WTC11 (cell line): ENCODE measurements around the gene FBN2. TPM values are rescaled to one million over a fixed set of nuclear protein-coding genes. Genes with fewer than 3 reads are reported as not detected.
A peak's percentile ranks its signal among the peaks of the same experiment; 100 is the strongest.

Experiments used
- ATAC-seq: fragments of 200-7000 bp; cut with Tn5 transposase; 2 replicates; pipeline ENCODE4 v1.10.0; 2021; ENCODE audit warnings: mild to moderate bottlenecking, moderate library complexity
- CTCF ChIA-PET: fragments of 300-600 bp; sonication (Branson Sonifier 250); formaldehyde crosslinking; loops from one replicate; lab custom pipeline; 2021; ENCODE audit warnings: antibody characterized with exemption; lab: Charles Lee
- POLR2A ChIA-PET: fragments of 350-600 bp; sonication (Branson Sonifier 250); formaldehyde crosslinking; loops from one replicate; lab custom pipeline; 2021; ENCODE audit warnings: antibody characterized with exemption; lab: Charles Lee
- DNase-seq: peaks from one replicate; pipeline ENCODE4 v3.0.0; 2021; ENCODE audit warnings: low spot score
- H3K27ac Mint-ChIP-seq: 2 replicates; pipeline ENCODE4 v1.8.0; 2021; ENCODE audit warnings: mixed read lengths
- H3K27me3 Mint-ChIP-seq: 2 replicates; pipeline ENCODE4 v1.8.0; 2021; ENCODE audit warnings: low read depth, mild to moderate bottlenecking, moderate library complexity, mixed read lengths
- H3K36me3 Mint-ChIP-seq: 2 replicates; pipeline ENCODE4 v1.8.0; 2021; ENCODE audit warnings: mixed read lengths
- H3K4me1 Mint-ChIP-seq: 2 replicates; pipeline ENCODE4 v1.8.0; 2022; ENCODE audit warnings: mixed read lengths
- H3K4me3 Mint-ChIP-seq: 2 replicates; pipeline ENCODE4 v1.8.0; 2021; ENCODE audit warnings: mild to moderate bottlenecking, moderate library complexity, mixed read lengths
- H3K9me3 Mint-ChIP-seq: 2 replicates; pipeline ENCODE4 v1.8.0; 2021; ENCODE audit warnings: mixed read lengths
- ATF1 ChIP-seq: sonication (generic); formaldehyde crosslinking; IDR thresholded peaks from 2 replicates; pipeline ENCODE4 v1.8.1; 2023; ENCODE audit warnings: mild to moderate bottlenecking, moderate library complexity, missing genetic modification reagents
- CBFB ChIP-seq: sonication (generic); formaldehyde crosslinking; IDR thresholded peaks from 2 replicates; pipeline ENCODE4 v1.8.1; 2022; ENCODE audit warnings: mild to moderate bottlenecking, low read depth, missing genetic modification reagents
- ESRRA ChIP-seq: sonication (generic); formaldehyde crosslinking; IDR thresholded peaks from 2 replicates; pipeline ENCODE4 v1.8.1; 2022; ENCODE audit warnings: mild to moderate bottlenecking, missing genetic modification reagents, borderline replicate concordance
- FOXK1 ChIP-seq: sonication (generic); formaldehyde crosslinking; IDR thresholded peaks from 2 replicates; pipeline ENCODE4 v1.8.0; 2022; ENCODE audit warnings: mild to moderate bottlenecking, moderate library complexity, missing genetic modification reagents
- HMGA2 ChIP-seq: fragments of 250-450 bp; sonication (Bioruptor Pico); IDR thresholded peaks from 2 replicates; pipeline ENCODE4 v1.4.0; 2021; ENCODE audit warnings: mild to moderate bottlenecking, moderate library complexity
- JUN ChIP-seq: sonication (generic); formaldehyde crosslinking; IDR thresholded peaks from 2 replicates; pipeline ENCODE4 v1.8.0; 2023; ENCODE audit warnings: mild to moderate bottlenecking, missing genetic modification reagents
- NFE2L1 ChIP-seq: sonication (generic); formaldehyde crosslinking; IDR thresholded peaks from 2 replicates; pipeline ENCODE4 v1.8.1; 2023; ENCODE audit warnings: missing genetic modification reagents
- NR2C2 ChIP-seq: sonication (generic); formaldehyde crosslinking; IDR thresholded peaks from 2 replicates; pipeline ENCODE4 v1.8.0; 2022; ENCODE audit warnings: mild to moderate bottlenecking, missing genetic modification reagents
- SOX15 ChIP-seq: fragments of 250-450 bp; sonication (Bioruptor Pico); IDR thresholded peaks from 2 replicates; pipeline ENCODE4 v1.9.0; 2021; ENCODE audit warnings: mild to moderate bottlenecking
- SP1 ChIP-seq: sonication (generic); formaldehyde crosslinking; conservative IDR thresholded peaks from 2 replicates; pipeline ENCODE4 v1.8.1; 2022; ENCODE audit warnings: missing genetic modification reagents
- TEAD1 ChIP-seq: sonication (generic); formaldehyde crosslinking; IDR thresholded peaks from 2 replicates; pipeline ENCODE4 v1.8.0; 2022; ENCODE audit warnings: mild to moderate bottlenecking, missing genetic modification reagents
- ZBTB21 ChIP-seq: sonication (generic); formaldehyde crosslinking; IDR thresholded peaks from 2 replicates; pipeline ENCODE4 v1.8.1; 2023; ENCODE audit warnings: mild to moderate bottlenecking, missing genetic modification reagents, borderline replicate concordance
- ZNF219 ChIP-seq: sonication (generic); formaldehyde crosslinking; IDR thresholded peaks from 2 replicates; pipeline ENCODE4 v1.8.0; 2023; ENCODE audit warnings: missing genetic modification reagents, mild to moderate bottlenecking, borderline replicate concordance
- ZNF232 ChIP-seq: sonication (generic); formaldehyde crosslinking; IDR thresholded peaks from 2 replicates; pipeline ENCODE4 v1.8.0; 2022; ENCODE audit warnings: mild to moderate bottlenecking, missing genetic modification reagents
- total RNA-seq: library from RNA; stranded (reverse); gene quantifications from 3 replicates; pipeline ENCODE4 v1.2.3, GENCODE V29; 2021
- TF ChIP-seq, protein P1 (sequence below): fragments of 250-450 bp; sonication (Bioruptor Pico); IDR thresholded peaks from 2 replicates; pipeline ENCODE4 v1.9.0; 2021; ENCODE audit warnings: mild to moderate bottlenecking, borderline replicate concordance
- TF ChIP-seq, protein P2 (sequence below): sonication (generic); formaldehyde crosslinking; conservative IDR thresholded peaks from 2 replicates; pipeline ENCODE4 v1.8.1; 2022; ENCODE audit warnings: mild to moderate bottlenecking, missing genetic modification reagents
- TF ChIP-seq, protein P3 (sequence below): fragments of 250-450 bp; sonication (Bioruptor Pico); IDR thresholded peaks from 2 replicates; pipeline ENCODE4 v1.9.0; 2021; ENCODE audit warnings: mild to moderate bottlenecking
- TF ChIP-seq, protein P4 (sequence below): sonication (generic); formaldehyde crosslinking; IDR thresholded peaks from 2 replicates; pipeline ENCODE4 v1.8.1; 2022; ENCODE audit warnings: mild to moderate bottlenecking, moderate library complexity, missing genetic modification reagents
- TF ChIP-seq, protein P5 (sequence below): sonication (generic); formaldehyde crosslinking; IDR thresholded peaks from 2 replicates; pipeline ENCODE4 v1.8.0; 2023; ENCODE audit warnings: mild to moderate bottlenecking, missing genetic modification reagents

FBN2 gene
- total RNA-seq, 1 experiment from 2014 or later: 56.7 TPM

DNA sequence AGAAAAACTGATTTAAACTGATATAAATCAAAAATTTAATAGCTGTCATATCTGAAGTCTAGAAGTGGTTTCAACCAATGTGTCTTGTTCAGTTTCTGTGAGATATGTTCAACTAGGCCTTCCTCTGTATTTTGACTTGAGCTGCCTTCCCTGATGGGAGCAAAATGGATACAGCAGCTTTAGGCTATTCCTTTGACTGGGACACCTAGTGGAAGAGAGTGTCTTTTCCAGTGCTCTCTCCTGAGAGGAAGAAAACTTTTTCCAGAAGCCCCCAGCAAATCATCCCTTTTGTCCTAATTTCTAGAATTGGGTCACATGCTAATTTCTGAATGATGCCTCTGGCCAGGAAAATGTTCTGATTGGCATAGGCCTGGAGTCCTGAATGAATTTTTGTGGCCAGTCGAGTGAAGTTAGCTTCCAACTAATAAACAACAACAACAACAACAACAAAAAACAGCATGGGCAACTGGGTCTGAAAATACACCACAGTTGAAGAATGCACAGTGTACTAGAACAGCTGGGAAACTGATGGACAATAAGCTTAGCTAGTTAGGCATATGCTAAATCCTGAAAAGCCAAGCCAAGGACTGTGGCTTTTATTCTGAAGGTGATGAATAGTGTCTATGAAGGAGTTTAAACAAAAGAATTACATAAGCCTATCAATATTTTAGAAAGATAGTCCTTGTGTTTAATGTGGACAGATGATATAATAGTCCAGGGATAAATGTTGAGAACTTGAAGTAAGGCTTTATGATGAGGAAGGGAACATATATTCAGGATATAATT, 125.7 kb downstream of the FBN2 start:
- peaks cover 34% of the 10 kb centered on the region for H3K4me1 Mint-ChIP-seq
- no peaks in the 10 kb centered on the region for H3K27me3 Mint-ChIP-seq
- no peak overlapping the region for H3K4me3 Mint-ChIP-seq
- DNase-seq (no peak), ATAC-seq (peak; percentile 75)
- TF ChIP-seq, protein P1, sequence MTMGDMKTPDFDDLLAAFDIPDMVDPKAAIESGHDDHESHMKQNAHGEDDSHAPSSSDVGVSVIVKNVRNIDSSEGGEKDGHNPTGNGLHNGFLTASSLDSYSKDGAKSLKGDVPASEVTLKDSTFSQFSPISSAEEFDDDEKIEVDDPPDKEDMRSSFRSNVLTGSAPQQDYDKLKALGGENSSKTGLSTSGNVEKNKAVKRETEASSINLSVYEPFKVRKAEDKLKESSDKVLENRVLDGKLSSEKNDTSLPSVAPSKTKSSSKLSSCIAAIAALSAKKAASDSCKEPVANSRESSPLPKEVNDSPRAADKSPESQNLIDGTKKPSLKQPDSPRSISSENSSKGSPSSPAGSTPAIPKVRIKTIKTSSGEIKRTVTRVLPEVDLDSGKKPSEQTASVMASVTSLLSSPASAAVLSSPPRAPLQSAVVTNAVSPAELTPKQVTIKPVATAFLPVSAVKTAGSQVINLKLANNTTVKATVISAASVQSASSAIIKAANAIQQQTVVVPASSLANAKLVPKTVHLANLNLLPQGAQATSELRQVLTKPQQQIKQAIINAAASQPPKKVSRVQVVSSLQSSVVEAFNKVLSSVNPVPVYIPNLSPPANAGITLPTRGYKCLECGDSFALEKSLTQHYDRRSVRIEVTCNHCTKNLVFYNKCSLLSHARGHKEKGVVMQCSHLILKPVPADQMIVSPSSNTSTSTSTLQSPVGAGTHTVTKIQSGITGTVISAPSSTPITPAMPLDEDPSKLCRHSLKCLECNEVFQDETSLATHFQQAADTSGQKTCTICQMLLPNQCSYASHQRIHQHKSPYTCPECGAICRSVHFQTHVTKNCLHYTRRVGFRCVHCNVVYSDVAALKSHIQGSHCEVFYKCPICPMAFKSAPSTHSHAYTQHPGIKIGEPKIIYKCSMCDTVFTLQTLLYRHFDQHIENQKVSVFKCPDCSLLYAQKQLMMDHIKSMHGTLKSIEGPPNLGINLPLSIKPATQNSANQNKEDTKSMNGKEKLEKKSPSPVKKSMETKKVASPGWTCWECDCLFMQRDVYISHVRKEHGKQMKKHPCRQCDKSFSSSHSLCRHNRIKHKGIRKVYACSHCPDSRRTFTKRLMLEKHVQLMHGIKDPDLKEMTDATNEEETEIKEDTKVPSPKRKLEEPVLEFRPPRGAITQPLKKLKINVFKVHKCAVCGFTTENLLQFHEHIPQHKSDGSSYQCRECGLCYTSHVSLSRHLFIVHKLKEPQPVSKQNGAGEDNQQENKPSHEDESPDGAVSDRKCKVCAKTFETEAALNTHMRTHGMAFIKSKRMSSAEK (CRISPR knock-in tag): no peak
- TF ChIP-seq NR2C2 (CRISPR knock-in tag) (no peak), ZNF219 (CRISPR knock-in tag) (no peak)
- TF ChIP-seq, protein P2, sequence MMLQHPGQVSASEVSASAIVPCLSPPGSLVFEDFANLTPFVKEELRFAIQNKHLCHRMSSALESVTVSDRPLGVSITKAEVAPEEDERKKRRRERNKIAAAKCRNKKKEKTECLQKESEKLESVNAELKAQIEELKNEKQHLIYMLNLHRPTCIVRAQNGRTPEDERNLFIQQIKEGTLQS (CRISPR knock-in tag): no peak
- peaks cover 2% of the 10 kb centered on the region; the same call in 1 of the 2 replicates for H3K36me3 Mint-ChIP-seq
- H3K27ac Mint-ChIP-seq: no peak overlapping the region
- POLR2A ChIA-PET: no interaction called here
- peaks cover 20% of the 10 kb centered on the region for H3K9me3 Mint-ChIP-seq
- CTCF ChIA-PET: interaction anchor here (0.8 to 1.0 kb wide), 3 partner anchors 13 to 89 kb away, joined by 3 to 4 read pairs (median 3); no protein-coding TSS in a partner anchor

DNA sequence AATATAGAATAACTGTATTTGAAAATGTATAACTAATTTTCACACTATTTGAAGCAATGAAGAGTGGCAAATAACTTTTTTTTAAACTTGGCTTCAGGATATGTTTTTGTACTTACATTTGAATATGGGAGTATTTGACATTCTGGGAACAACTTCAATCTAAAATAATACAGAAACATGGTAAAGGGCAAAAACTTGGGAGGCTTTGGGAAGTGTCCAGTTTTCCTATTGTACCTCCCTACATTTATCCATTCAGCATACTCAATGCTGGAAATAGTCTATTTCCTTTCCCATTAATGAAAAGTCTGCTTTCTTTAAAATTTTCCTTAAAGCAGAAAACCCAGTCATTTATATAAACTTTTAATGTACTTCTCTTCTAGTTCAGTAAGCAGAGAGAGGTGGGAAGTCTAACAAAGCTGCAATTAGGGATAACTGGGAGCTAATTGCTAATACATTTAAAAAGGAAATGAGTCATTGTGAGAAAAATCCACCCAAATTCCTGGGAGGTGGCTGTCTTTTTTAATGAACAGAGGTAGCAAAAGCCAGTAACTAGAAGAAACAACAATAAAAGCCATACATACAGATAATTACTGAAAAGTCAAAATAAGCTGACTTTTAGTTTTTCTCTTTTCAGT, 128.8 kb downstream of the FBN2 start:
- CTCF ChIA-PET: no interaction called here
- no peak overlapping the region for H3K4me3 Mint-ChIP-seq
- TF ChIP-seq ZNF232 (CRISPR knock-in tag): no peak
- no peak for TF ChIP-seq NFE2L1 (CRISPR knock-in tag)
- TF ChIP-seq FOXK1 (CRISPR knock-in tag): no peak
- TF ChIP-seq, protein P3, sequence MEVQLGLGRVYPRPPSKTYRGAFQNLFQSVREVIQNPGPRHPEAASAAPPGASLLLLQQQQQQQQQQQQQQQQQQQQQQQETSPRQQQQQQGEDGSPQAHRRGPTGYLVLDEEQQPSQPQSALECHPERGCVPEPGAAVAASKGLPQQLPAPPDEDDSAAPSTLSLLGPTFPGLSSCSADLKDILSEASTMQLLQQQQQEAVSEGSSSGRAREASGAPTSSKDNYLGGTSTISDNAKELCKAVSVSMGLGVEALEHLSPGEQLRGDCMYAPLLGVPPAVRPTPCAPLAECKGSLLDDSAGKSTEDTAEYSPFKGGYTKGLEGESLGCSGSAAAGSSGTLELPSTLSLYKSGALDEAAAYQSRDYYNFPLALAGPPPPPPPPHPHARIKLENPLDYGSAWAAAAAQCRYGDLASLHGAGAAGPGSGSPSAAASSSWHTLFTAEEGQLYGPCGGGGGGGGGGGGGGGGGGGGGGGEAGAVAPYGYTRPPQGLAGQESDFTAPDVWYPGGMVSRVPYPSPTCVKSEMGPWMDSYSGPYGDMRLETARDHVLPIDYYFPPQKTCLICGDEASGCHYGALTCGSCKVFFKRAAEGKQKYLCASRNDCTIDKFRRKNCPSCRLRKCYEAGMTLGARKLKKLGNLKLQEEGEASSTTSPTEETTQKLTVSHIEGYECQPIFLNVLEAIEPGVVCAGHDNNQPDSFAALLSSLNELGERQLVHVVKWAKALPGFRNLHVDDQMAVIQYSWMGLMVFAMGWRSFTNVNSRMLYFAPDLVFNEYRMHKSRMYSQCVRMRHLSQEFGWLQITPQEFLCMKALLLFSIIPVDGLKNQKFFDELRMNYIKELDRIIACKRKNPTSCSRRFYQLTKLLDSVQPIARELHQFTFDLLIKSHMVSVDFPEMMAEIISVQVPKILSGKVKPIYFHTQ (CRISPR knock-in tag): no peak
- TF ChIP-seq, protein P4, sequence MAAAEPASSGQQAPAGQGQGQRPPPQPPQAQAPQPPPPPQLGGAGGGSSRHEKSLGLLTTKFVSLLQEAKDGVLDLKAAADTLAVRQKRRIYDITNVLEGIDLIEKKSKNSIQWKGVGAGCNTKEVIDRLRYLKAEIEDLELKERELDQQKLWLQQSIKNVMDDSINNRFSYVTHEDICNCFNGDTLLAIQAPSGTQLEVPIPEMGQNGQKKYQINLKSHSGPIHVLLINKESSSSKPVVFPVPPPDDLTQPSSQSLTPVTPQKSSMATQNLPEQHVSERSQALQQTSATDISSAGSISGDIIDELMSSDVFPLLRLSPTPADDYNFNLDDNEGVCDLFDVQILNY (CRISPR knock-in tag): no peak
- TF ChIP-seq HMGA2 (CRISPR knock-in tag): no peak
- no peak for TF ChIP-seq TEAD1 (CRISPR knock-in tag)
- TF ChIP-seq, protein P5, sequence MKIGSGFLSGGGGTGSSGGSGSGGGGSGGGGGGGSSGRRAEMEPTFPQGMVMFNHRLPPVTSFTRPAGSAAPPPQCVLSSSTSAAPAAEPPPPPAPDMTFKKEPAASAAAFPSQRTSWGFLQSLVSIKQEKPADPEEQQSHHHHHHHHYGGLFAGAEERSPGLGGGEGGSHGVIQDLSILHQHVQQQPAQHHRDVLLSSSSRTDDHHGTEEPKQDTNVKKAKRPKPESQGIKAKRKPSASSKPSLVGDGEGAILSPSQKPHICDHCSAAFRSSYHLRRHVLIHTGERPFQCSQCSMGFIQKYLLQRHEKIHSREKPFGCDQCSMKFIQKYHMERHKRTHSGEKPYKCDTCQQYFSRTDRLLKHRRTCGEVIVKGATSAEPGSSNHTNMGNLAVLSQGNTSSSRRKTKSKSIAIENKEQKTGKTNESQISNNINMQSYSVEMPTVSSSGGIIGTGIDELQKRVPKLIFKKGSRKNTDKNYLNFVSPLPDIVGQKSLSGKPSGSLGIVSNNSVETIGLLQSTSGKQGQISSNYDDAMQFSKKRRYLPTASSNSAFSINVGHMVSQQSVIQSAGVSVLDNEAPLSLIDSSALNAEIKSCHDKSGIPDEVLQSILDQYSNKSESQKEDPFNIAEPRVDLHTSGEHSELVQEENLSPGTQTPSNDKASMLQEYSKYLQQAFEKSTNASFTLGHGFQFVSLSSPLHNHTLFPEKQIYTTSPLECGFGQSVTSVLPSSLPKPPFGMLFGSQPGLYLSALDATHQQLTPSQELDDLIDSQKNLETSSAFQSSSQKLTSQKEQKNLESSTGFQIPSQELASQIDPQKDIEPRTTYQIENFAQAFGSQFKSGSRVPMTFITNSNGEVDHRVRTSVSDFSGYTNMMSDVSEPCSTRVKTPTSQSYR: no peak
- TF ChIP-seq ZBTB21 (CRISPR knock-in tag): no peak
- TF ChIP-seq SP1 (CRISPR knock-in tag): no peak
- no peak for TF ChIP-seq CBFB (CRISPR knock-in tag)
- no peak for TF ChIP-seq ATF1
- no peak for TF ChIP-seq ESRRA (CRISPR knock-in tag)
- no peak for TF ChIP-seq JUN
- TF ChIP-seq SOX15 (CRISPR knock-in tag): no peak

More for the DNA sequence above, 128.8 kb downstream of the FBN2 start:
- Mint-ChIP-seq H3K4me1 (peaks cover 42% of the 10 kb centered on the region), H3K27ac (no peak overlapping the region), H3K36me3 (peaks cover 2% of the 10 kb centered on the region; the same call in 1 of the 2 replicates), H3K9me3 (peaks cover 8% of the 10 kb centered on the region), H3K27me3 (no peaks in the 10 kb centered on the region)
- DNase-seq (no peak), ATAC-seq (no peak)
- POLR2A ChIA-PET: no interaction called here
